Measurements from ENCODE around the gene TMEM38A.
"Not testable (repeated sequence)": the region's sequence is repeated elsewhere in the genome, so short reads cannot be mapped to it uniquely, and the experiment has no call there.

TMEM38A gene

GRCh38 chr19:16640951-16641350 is 20.0 kb upstream of the TMEM38A start:
- DNase-seq = no peak

- no peak for DNase-seq
Measured at GRCh38 chr19:16641695-16642094, 19.2 kb upstream of the TMEM38A start.

- DNase-seq = no peak
Measured at GRCh38 chr19:16645140-16645539, 15.8 kb upstream of the TMEM38A start.

GRCh38 chr19:16649734-16650133 is 11.2 kb upstream of the TMEM38A start:
- DNase-seq = no peak

GRCh38 chr19:16650821-16651220 is 10.1 kb upstream of the TMEM38A start:
- DNase-seq = no peak

GRCh38 chr19:16651421-16652188 is 9.3 kb upstream of the TMEM38A start:
- DNase-seq = not testable (repeated sequence)

GRCh38 chr19:16652854-16653253 is 8.1 kb upstream of the TMEM38A start:
- DNase-seq = no peak

- DNase-seq = no peak
Measured at GRCh38 chr19:16654140-16654539, 6.8 kb upstream of the TMEM38A start.

GRCh38 chr19:16654627-16655026 is 6.3 kb upstream of the TMEM38A start:
- DNase-seq = no peak

GRCh38 chr19:16655727-16656126 is 5.2 kb upstream of the TMEM38A start:
- no peak for DNase-seq

GRCh38 chr19:16657384-16657783 is 3.6 kb upstream of the TMEM38A start:
- no peak for DNase-seq

GRCh38 chr19:16659464-16659831 is 1.5 kb upstream of the TMEM38A start:
- DNase-seq = no peak

- DNase-seq = peak; percentile 99
Measured at GRCh38 chr19:16659832-16660708, 869 bp upstream of the TMEM38A start, which contains the start of gene SMIM7. SMIM7 (minus strand) TSS chr19:16660144; CDS start chr19:16660110, 34 bp downstream.

GRCh38 chr19:16661480-16662034 is 618 bp downstream of the TMEM38A start:
- DNase-seq = peak; percentile 5

- no peak for DNase-seq
Measured at GRCh38 chr19:16668176-16668575, 7.2 kb downstream of the TMEM38A start.

GRCh38 chr19:16668702-16669101 is 7.8 kb downstream of the TMEM38A start:
- not testable (repeated sequence) for DNase-seq

- no peak for DNase-seq
Measured at GRCh38 chr19:16670291-16670690, 9.4 kb downstream of the TMEM38A start.

GRCh38 chr19:16671652-16672274 is 10.8 kb downstream of the TMEM38A start:
- no peak for DNase-seq

- DNase-seq = no peak
Measured at GRCh38 chr19:16673231-16673630, 12.3 kb downstream of the TMEM38A start.

GRCh38 chr19:16673839-16674238 is 12.9 kb downstream of the TMEM38A start:
- DNase-seq = not testable (repeated sequence)

- DNase-seq = no peak
Measured at GRCh38 chr19:16676101-16676798, 15.3 kb downstream of the TMEM38A start.

GRCh38 chr19:16677055-16677454 is 16.1 kb downstream of the TMEM38A start:
- no peak for DNase-seq

- no peak for DNase-seq
Measured at GRCh38 chr19:16678498-16678897, 17.6 kb downstream of the TMEM38A start.
